ENCODE results near the gene RNASEH2B. TPM values are rescaled to one million over a fixed set of nuclear protein-coding genes. Genes with fewer than 3 reads are reported as not detected.

RNASEH2B gene
- total and polyA plus RNA-seq, 2 experiments from 2014 or later: 22.3 to 30.9 TPM

GRCh38 chr13:50928659-50929462 lies 19.3 kb downstream of the RNASEH2B start:
- no peak overlapping the region for H3K4me3 ChIP-seq
- H3K79me2 ChIP-seq: peaks cover 22% of the 10 kb centered on the region
- H2AFZ ChIP-seq: no peak overlapping the region
- H3K36me3 ChIP-seq (replicated peaks; ENCODE audit: insufficient read depth, low read depth): no peaks in the 10 kb centered on the region
- H3K9me2 ChIP-seq (replicated peaks; ENCODE audit: insufficient read depth): no peaks in the 10 kb centered on the region
- no peaks in the 10 kb centered on the region for H3K4me1 ChIP-seq (ENCODE audit: insufficient read depth)
- H3K27ac ChIP-seq: no peak overlapping the region
- 85% methylated on average over 3 of the region's 3 CpGs for WGBS (ENCODE audit: low lambda C conversion rate, missing lambda C conversion rate)
- H4K20me1 ChIP-seq (ENCODE audit: insufficient read depth, poor library complexity, severe bottlenecking): no peaks in the 10 kb centered on the region
- H3K9me3 ChIP-seq (ENCODE audit: low read depth): peaks cover 13% of the 10 kb centered on the region
- no peak for DNase-seq (ENCODE audit: low spot score)
- no peaks in the 10 kb centered on the region for H3K27me3 ChIP-seq
- TF ChIP-seq EZH2 (IDR thresholded peaks at IDR 0.05; ENCODE audit: borderline replicate concordance) (no peak), CTCF (IDR thresholded peaks at IDR 0.05; ENCODE audit: poor library complexity) (no peak), EZH2phosphoT487 (IDR thresholded peaks at IDR 0.05; ENCODE audit: low read depth, severe bottlenecking, unreplicated experiment) (no peak)
- H3K4me2 ChIP-seq: no peak overlapping the region

DNA sequence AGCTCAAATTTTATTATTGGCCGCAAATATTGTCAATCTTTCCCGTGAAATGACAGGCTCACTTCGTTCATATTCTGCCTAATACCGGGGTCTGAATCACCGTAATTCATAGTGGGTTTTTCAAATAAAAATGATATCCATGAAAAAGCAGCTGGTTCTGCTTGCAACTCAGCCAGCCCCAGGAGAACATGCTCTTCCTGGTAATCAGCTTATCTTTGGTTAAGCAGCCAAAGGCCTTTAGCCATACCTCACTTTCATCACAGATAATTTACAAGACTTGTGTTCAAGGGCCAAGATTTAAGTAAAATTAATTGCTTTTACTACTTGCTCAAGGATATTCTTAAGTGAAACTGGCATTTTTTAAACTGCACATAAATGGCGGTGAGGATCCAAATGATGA lies 22.5 kb downstream of the RNASEH2B start:
- H2AFZ ChIP-seq: no peak overlapping the region
- no peaks in the 10 kb centered on the region for H3K9me2 ChIP-seq (replicated peaks; ENCODE audit: insufficient read depth)
- no peak overlapping the region for H3K27ac ChIP-seq
- no peak for DNase-seq (ENCODE audit: low spot score)
- H3K4me3 ChIP-seq: no peak overlapping the region
- WGBS (ENCODE audit: low lambda C conversion rate, missing lambda C conversion rate): 82% methylated on average over 6 of the region's 6 CpGs
- H4K20me1 ChIP-seq (ENCODE audit: insufficient read depth, poor library complexity, severe bottlenecking): no peaks in the 10 kb centered on the region
- H3K4me2 ChIP-seq: no peak overlapping the region
- no peaks in the 10 kb centered on the region for H3K4me1 ChIP-seq (ENCODE audit: insufficient read depth)
- no peaks in the 10 kb centered on the region for H3K79me2 ChIP-seq
- TF ChIP-seq CTCF (IDR thresholded peaks at IDR 0.05; ENCODE audit: poor library complexity): no peak
- TF ChIP-seq EZH2 (IDR thresholded peaks at IDR 0.05; ENCODE audit: borderline replicate concordance): no peak
- H3K27me3 ChIP-seq: no peaks in the 10 kb centered on the region
- H3K36me3 ChIP-seq (replicated peaks; ENCODE audit: insufficient read depth, low read depth): no peaks in the 10 kb centered on the region
- H3K9me3 ChIP-seq (ENCODE audit: low read depth): no peaks in the 10 kb centered on the region

DNA sequence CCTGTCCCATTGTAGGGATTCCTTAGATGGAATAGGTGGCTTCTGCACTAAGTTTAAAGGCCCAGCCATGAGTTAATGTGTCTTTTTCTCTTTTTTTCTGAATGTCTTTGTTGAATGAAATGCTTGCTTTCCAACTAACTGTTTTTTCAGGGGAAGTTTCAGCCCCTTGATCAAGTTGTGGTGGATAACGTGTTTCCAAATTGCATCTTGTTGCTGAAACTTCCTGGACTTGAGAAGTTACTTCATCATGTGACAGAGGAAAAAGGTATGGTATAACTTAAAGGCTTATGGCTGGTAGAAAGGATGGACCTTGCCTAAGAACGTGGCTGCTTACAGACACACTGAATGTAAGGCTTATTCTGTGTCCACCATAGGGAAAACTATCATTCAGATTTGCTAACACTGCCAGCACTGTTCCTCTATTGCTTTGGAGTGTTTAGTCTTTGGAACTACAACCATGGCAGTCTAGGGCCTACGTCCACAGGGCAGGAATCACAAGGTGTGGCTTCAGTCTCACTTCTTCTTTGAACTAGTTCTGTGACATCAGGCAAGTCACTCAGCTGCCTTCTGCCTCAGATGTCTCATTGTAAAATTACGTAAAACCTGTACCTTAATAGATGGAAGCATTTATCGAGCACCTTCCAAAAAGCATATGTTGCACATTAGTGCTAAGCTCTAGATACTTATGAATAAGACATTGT lies 25.3 kb downstream of the RNASEH2B start:
- Histone ChIP-seq H3K27me3 (no peaks in the 10 kb centered on the region), H3K9me3 (ENCODE audit: low read depth) (no peaks in the 10 kb centered on the region), H3K27ac (no peak overlapping the region), H3K9me2 (replicated peaks; ENCODE audit: insufficient read depth) (no peaks in the 10 kb centered on the region), H3K79me2 (no peaks in the 10 kb centered on the region), H2AFZ (no peak overlapping the region), H3K36me3 (replicated peaks; ENCODE audit: insufficient read depth, low read depth) (no peaks in the 10 kb centered on the region), H3K4me2 (no peak overlapping the region), H4K20me1 (ENCODE audit: insufficient read depth, poor library complexity, severe bottlenecking) (no peaks in the 10 kb centered on the region), H3K4me1 (ENCODE audit: insufficient read depth) (no peaks in the 10 kb centered on the region), H3K4me3 (no peak overlapping the region)
- no peak for DNase-seq (ENCODE audit: low spot score)
- 94% methylated on average over 5 of the region's 5 CpGs for WGBS (ENCODE audit: low lambda C conversion rate, missing lambda C conversion rate)
- TF ChIP-seq CTCF (IDR thresholded peaks at IDR 0.05; ENCODE audit: poor library complexity): no peak
- no peak for TF ChIP-seq EZH2phosphoT487 (IDR thresholded peaks at IDR 0.05; ENCODE audit: low read depth, severe bottlenecking, unreplicated experiment)
- TF ChIP-seq EZH2 (IDR thresholded peaks at IDR 0.05; ENCODE audit: borderline replicate concordance): no peak
